Measurements from ENCODE around the gene AKT1.

DNA sequence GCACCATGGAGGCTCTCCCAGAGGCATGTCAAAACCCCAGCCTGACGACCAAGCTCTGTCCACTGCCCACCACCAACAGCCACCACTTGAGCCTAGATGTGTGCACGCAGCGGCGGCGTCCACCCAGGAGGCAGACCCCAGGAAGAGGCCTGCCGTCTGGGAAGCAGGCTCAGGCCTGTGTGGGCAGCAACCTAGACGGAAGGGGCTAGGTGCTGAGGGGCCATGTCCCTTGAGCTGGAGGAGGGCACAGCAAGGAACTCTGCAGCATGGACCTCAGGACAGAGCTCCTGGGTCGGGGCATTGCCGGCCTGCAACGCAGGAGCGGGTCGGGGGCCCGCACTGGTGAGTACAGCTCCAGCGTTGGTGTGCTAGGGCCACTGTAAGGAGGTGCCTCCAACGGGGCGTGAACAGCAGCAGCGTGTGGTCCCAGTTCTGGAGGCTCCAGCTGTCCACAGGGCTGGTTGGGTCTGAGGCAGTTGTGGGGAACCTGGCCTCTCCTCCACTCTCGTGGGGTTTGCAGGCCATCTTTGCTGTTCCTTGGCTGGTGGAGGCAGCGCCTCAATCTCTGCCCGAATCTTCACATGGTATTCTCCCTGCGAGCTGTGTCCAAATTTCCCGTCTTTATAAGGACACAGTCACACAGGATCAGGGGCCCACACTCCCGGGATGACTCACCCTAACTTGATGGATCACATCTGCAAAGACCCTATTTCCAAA lies 25.8 kb upstream of the AKT1 start:
- TF ChIP-seq POLR2A (IDR thresholded peaks at IDR 0.05; ENCODE audit: low read length): no peak
- TF ChIP-seq GATA1 (IDR thresholded peaks at IDR 0.05; ENCODE audit: low read depth, low read length): no peak
